ENCODE data around the gene VARS1. TPM values are rescaled to one million over a fixed set of nuclear protein-coding genes. Genes with fewer than 3 reads are reported as not detected.

Gene VARS1
- total and polyA plus RNA-seq, 2 of the 4 experiments (the other 2 are of a cell fraction), result 41.2 to 42.0 TPM

- Histone ChIP-seq H3K79me1 (ENCODE audit: low read depth in 1 of 2, low read length in 2 of 2) (peaks cover 0 to 8% of the 10 kb centered on the region in 2 experiments; a peak in 1 of 4 replicates), H4K20me1 (ENCODE audit: insufficient read depth, low read length) (no peaks in the 10 kb centered on the region), H4K8ac (ENCODE audit: low read depth in 2 of 2, low read length in 2 of 2) (no peak overlapping the region), H3K9ac (ENCODE audit: low read depth, low read length) (no peak overlapping the region), H2BK5ac (ENCODE audit: low read depth, low read length, poor library complexity, severe bottlenecking) (no peak overlapping the region), H2BK15ac (ENCODE audit: low read depth, low read length) (no peak overlapping the region), H2AK5ac (ENCODE audit: low read depth, low read length) (no peak overlapping the region), H3K27me3 (ENCODE audit: control insufficient read depth, insufficient read depth, low read length) (no peaks in the 10 kb centered on the region), H2AFZ (replicated peaks; ENCODE audit: low read length, poor library complexity) (peak overlapping the region; percentile 32), H3K4me1 (ENCODE audit: control insufficient read depth, insufficient read depth, low read length) (peaks cover 10% of the 10 kb centered on the region), H3K4ac (ENCODE audit: low read depth, low read length) (no peak overlapping the region), H3K56ac (ENCODE audit: extremely low read depth, insufficient read depth, low read length) (no peak overlapping the region), H3K9me1 (ENCODE audit: insufficient read depth, low read length) (0 out of 2 replicates have a peak, but pooled peaks cover 8% of the 10 kb centered on the region), H4K91ac (ENCODE audit: insufficient read depth, low read depth, low read length) (no peak overlapping the region), H3K4me3 (ENCODE audit: insufficient read depth, low read depth, low read length) (no peak overlapping the region), H3K23ac (ENCODE audit: low read depth, low read length) (no peak overlapping the region), H3K18ac (ENCODE audit: low read depth, low read length) (no peak overlapping the region), H2AK9ac (replicated peaks; ENCODE audit: low read depth, low read length, poor library complexity) (no peak overlapping the region), H3K14ac (replicated peaks; ENCODE audit: low read depth, low read length) (no peak overlapping the region), H3K27ac (ENCODE audit: insufficient read depth, low read length) (no peak overlapping the region), H4K5ac (ENCODE audit: low read depth, low read length) (no peak overlapping the region), H3K9me3 (ENCODE audit: control insufficient read depth, insufficient read depth, low read length) (no peaks in the 10 kb centered on the region), H2BK120ac (ENCODE audit: low read depth, low read length) (no peak overlapping the region), H3K36me3 (ENCODE audit: control insufficient read depth, insufficient read depth, low read length) (peaks cover 68% of the 10 kb centered on the region), H3K4me2 (ENCODE audit: low read depth, low read length) (no peak overlapping the region), H2BK20ac (ENCODE audit: low read depth, low read length) (no peak overlapping the region)
- in situ Hi-C loops (cut with MboI; ENCODE audit: low sequenced_read_pairs), result no loop called here
- intact Hi-C loops (cut with micrococcal nuclease), result no loop called here
- TF ChIP-seq POLR2A (IDR thresholded peaks at IDR 0.05; ENCODE audit: low read depth, low read length), result no peak
- TF ChIP-seq MAFK (IDR thresholded peaks at IDR 0.05; ENCODE audit: low read depth, low read length), result no peak
- TF ChIP-seq CHD1 (IDR thresholded peaks at IDR 0.05; ENCODE audit: low read depth, low read length), result no peak
- no peak for TF ChIP-seq RFX5 (IDR thresholded peaks at IDR 0.05; ENCODE audit: low read depth, low read length)
- WGBS, 2 experiments (ENCODE audit: extremely low coverage in 2 of 2, insufficient read length in 1 of 2), result 100% methylated on average over 4 of the region's 23 CpGs; no CpG with 5 or more reads in 1 of the 2 experiments
- CTCF ChIA-PET, result interaction anchor here (1.4 kb wide), 1 partner anchor 10 kb away, joined by 3 read pairs; no protein-coding TSS in a partner anchor
- DNase-seq, result no peak
- POLR2A ChIA-PET (ENCODE audit: unreplicated experiment), result no interaction called here
- no TSS peak for BruUV-seq (replicated peaks)
- dilution Hi-C loops (cut with HindIII; ENCODE audit: low sequenced_read_pairs, unreplicated experiment), result no loop called here
- ATAC-seq (ENCODE audit: low read depth), result no peak
Observed at GRCh38 chr6:31781244-31782125, 14.1 kb downstream of the VARS1 start.

Data from IMR-90 (cell line).